GM18502 (cell line): ENCODE data around the gene AGAP1.

ENCODE experiments used
- ATAC-seq: cut with Tn5 transposase; IDR thresholded peaks from one replicate; pipeline ENCODE4 v1.9.1; 2021; ENCODE audit warnings: mild to moderate bottlenecking; ENCODE audit not compliant: unreplicated experiment, poor library complexity

The AGAP1 gene

GRCh38 chr2:235647264-235647663 lies 153.4 kb downstream of the AGAP1 start:
- ATAC-seq = no peak

GRCh38 chr2:235647877-235648276 lies 154.0 kb downstream of the AGAP1 start:
- no peak for ATAC-seq

GRCh38 chr2:235649418-235649817 lies 155.6 kb downstream of the AGAP1 start:
- ATAC-seq = no peak

GRCh38 chr2:235651643-235652042 lies 157.8 kb downstream of the AGAP1 start:
- no peak for ATAC-seq

GRCh38 chr2:235654103-235654813 lies 160.4 kb downstream of the AGAP1 start:
- no peak for ATAC-seq

GRCh38 chr2:235658351-235659174 lies 164.7 kb downstream of the AGAP1 start:
- no peak for ATAC-seq

- no peak for ATAC-seq
These were observed 166.0 kb downstream of the AGAP1 start for GRCh38 chr2:235659767-235660322.

- ATAC-seq = no peak
These were observed 166.7 kb downstream of the AGAP1 start for GRCh38 chr2:235660484-235661082.

GRCh38 chr2:235661167-235661937 lies 167.5 kb downstream of the AGAP1 start:
- no peak for ATAC-seq

GRCh38 chr2:235661952-235662351 lies 168.1 kb downstream of the AGAP1 start:
- ATAC-seq = no peak

GRCh38 chr2:235663875-235664274 lies 170.0 kb downstream of the AGAP1 start:
- no peak for ATAC-seq

- no peak for ATAC-seq
These were observed 171.9 kb downstream of the AGAP1 start for GRCh38 chr2:235665661-235666212.

GRCh38 chr2:235666213-235666781 lies 172.5 kb downstream of the AGAP1 start:
- no peak for ATAC-seq

- no peak for ATAC-seq
These were observed 174.9 kb downstream of the AGAP1 start for GRCh38 chr2:235668782-235669181.

- no peak for ATAC-seq
These were observed 175.5 kb downstream of the AGAP1 start for GRCh38 chr2:235669269-235669831.

GRCh38 chr2:235669983-235670962 lies 176.4 kb downstream of the AGAP1 start:
- ATAC-seq = no peak

- no peak for ATAC-seq
These were observed 177.3 kb downstream of the AGAP1 start for GRCh38 chr2:235670974-235671787.
